DOHH2 (cell line): Measurements from ENCODE around the gene RNF2.
A peak's percentile ranks its signal among the peaks of the same experiment; 100 is the strongest.

ENCODE experiments used
- H3F3A ChIP-seq: fragments of 200-600 bp; sonication (generic), shearing (Covaris generic); 2 replicates; pipeline ENCODE4 v1.6.0; 2016; ENCODE audit warnings: antibody characterized with exemption, mild to moderate bottlenecking; ENCODE audit not compliant: control insufficient read depth, insufficient read depth
- H3K27ac ChIP-seq: fragments of 200-600 bp; sonication (generic); 2 replicates; pipeline ENCODE4 v1.5.1; 2014; ENCODE audit warnings: low read depth, mild to moderate bottlenecking, low read length, moderate library complexity
- H3K27me3 ChIP-seq: fragments of 200-600 bp; sonication (generic); 2 replicates; pipeline ENCODE4 v1.6.1; 2014; ENCODE audit warnings: mild to moderate bottlenecking, low read length, mixed read lengths; ENCODE audit not compliant: control insufficient read depth
- H3K36me3 ChIP-seq: fragments of 200-600 bp; sonication (generic); 2 replicates; pipeline ENCODE4 v1.6.1; 2014; ENCODE audit warnings: mild to moderate bottlenecking, low read length, moderate library complexity, mixed read lengths; ENCODE audit not compliant: control insufficient read depth
- H3K4me1 ChIP-seq: fragments of 200-600 bp; sonication (generic); 2 replicates; pipeline ENCODE4 v1.6.1; 2014; ENCODE audit warnings: mild to moderate bottlenecking, low read length, mixed read lengths; ENCODE audit not compliant: control insufficient read depth
- H3K4me2 ChIP-seq: fragments of 200-600 bp; sonication (generic); 2 replicates; pipeline ENCODE4 v1.6.0; 2014; ENCODE audit warnings: mild to moderate bottlenecking, low read length, moderate library complexity
- H3K4me3 ChIP-seq: fragments of 200-600 bp; sonication (generic); 2 replicates; pipeline ENCODE4 v1.5.1; 2014; ENCODE audit warnings: mild to moderate bottlenecking, low read length, mixed read lengths
- H3K79me2 ChIP-seq: fragments of 200-600 bp; sonication (generic); 2 replicates; pipeline ENCODE4 v1.6.1; 2014; ENCODE audit warnings: mild to moderate bottlenecking, low read length, mixed read lengths; ENCODE audit not compliant: control insufficient read depth
- H3K9me2 ChIP-seq: fragments of 200-600 bp; sonication (generic); replicated peaks from 2 replicates; pipeline ENCODE4 v1.6.1; 2014; ENCODE audit warnings: mild to moderate bottlenecking, low read length, mixed read lengths; ENCODE audit not compliant: control insufficient read depth
- H3K9me3 ChIP-seq: fragments of 200-600 bp; sonication (generic); 2 replicates; pipeline ENCODE4 v1.6.1; 2014; ENCODE audit warnings: antibody characterized with exemption, low read length, mixed read lengths; ENCODE audit not compliant: control insufficient read depth, insufficient read depth
- H4K20me1 ChIP-seq: fragments of 200-600 bp; sonication (generic); 2 replicates; pipeline ENCODE4 v1.6.0; 2014; ENCODE audit warnings: low read depth, mild to moderate bottlenecking, antibody characterized with exemption, low read length, moderate library complexity; ENCODE audit not compliant: control insufficient read depth, insufficient read depth
- EZH2phosphoT487 ChIP-seq: fragments of 200-600 bp; sonication (generic); IDR thresholded peaks from 2 replicates; pipeline ENCODE4 v1.6.1; 2017; ENCODE audit warnings: borderline replicate concordance, mild to moderate bottlenecking, antibody characterized with exemption, low read length, moderate library complexity, mixed read lengths
- TF ChIP-seq, protein P1 (sequence below): fragments of 200-600 bp; sonication (generic); IDR thresholded peaks from one replicate; pipeline ENCODE4 v1.5.1; 2014; ENCODE audit warnings: antibody characterized with exemption, mild to moderate bottlenecking, low read depth, low read length; ENCODE audit not compliant: poor library complexity, severe bottlenecking

The RNF2 gene

DNA sequence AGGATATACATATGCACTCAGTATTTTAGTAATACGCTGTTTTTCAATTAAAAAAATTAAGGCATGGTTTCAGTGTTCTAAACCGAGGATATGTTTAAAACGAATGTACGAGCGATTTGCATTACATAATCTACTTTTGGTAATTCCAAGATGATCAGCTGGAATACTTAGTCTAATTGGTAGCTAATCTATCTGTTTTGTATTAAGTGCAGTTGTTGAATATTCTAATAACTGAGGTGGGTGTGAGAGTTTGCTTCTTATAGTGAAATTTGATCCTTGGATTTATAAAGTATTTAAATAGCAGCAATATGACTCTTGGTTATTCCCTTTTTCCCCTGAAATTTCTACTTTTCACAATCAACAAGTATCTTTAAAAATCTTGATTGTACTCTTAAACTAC lies 1.3 kb downstream of the RNF2 start:
- peaks cover 15% of the 10 kb centered on the region for H3K4me1 ChIP-seq
- peak overlapping the region; percentile 70 for H3K4me2 ChIP-seq
- H4K20me1 ChIP-seq, result peaks cover 15% of the 10 kb centered on the region; the same call in 1 of the 2 replicates
- H3K27ac ChIP-seq, result no peak overlapping the region
- peaks cover 59% of the 10 kb centered on the region for H3K79me2 ChIP-seq
- H3K9me3 ChIP-seq, result no peaks in the 10 kb centered on the region
- peaks cover 2% of the 10 kb centered on the region; the same call in 1 of the 2 replicates for H3K36me3 ChIP-seq
- no peaks in the 10 kb centered on the region for H3K9me2 ChIP-seq
- H3K27me3 ChIP-seq, result no peaks in the 10 kb centered on the region
- TF ChIP-seq, protein P1, sequence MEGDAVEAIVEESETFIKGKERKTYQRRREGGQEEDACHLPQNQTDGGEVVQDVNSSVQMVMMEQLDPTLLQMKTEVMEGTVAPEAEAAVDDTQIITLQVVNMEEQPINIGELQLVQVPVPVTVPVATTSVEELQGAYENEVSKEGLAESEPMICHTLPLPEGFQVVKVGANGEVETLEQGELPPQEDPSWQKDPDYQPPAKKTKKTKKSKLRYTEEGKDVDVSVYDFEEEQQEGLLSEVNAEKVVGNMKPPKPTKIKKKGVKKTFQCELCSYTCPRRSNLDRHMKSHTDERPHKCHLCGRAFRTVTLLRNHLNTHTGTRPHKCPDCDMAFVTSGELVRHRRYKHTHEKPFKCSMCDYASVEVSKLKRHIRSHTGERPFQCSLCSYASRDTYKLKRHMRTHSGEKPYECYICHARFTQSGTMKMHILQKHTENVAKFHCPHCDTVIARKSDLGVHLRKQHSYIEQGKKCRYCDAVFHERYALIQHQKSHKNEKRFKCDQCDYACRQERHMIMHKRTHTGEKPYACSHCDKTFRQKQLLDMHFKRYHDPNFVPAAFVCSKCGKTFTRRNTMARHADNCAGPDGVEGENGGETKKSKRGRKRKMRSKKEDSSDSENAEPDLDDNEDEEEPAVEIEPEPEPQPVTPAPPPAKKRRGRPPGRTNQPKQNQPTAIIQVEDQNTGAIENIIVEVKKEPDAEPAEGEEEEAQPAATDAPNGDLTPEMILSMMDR, result no peak
- TF ChIP-seq EZH2phosphoT487, result no peak
- peaks cover 12% of the 10 kb centered on the region for H3F3A ChIP-seq
- H3K4me3 ChIP-seq, result peak overlapping the region; percentile 93

DNA sequence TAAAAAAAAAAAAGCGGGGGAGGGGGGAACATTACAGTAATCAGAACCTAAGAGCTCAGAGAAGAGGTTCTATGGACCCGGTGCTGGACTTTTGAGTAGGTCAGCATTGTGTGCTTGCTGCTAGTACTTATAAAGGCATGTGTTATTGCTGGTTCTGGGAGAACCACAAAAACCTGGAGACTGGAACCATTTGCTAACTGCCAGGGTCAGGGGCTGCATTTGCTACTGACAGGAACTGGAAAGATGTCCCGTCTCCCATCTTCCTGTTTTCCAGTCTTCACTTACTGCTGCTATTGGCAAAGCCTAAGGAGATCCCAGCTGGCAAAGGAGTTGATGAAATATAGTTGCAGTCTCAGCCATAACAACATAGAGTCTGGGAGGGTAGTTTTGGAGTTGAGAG lies 4.3 kb downstream of the RNF2 start:
- H3F3A ChIP-seq, result peaks cover 3% of the 10 kb centered on the region
- H3K4me1 ChIP-seq, result peaks cover 15% of the 10 kb centered on the region
- H3K9me3 ChIP-seq, result no peaks in the 10 kb centered on the region
- H3K9me2 ChIP-seq, result no peaks in the 10 kb centered on the region
- TF ChIP-seq, protein P1, result no peak
- TF ChIP-seq EZH2phosphoT487, result no peak
- peaks cover 15% of the 10 kb centered on the region; the same call in 1 of the 2 replicates for H4K20me1 ChIP-seq
- no peak overlapping the region for H3K4me3 ChIP-seq
- H3K79me2 ChIP-seq, result peaks cover 86% of the 10 kb centered on the region
- peaks cover 2% of the 10 kb centered on the region; the same call in 1 of the 2 replicates for H3K36me3 ChIP-seq
- no peak overlapping the region for H3K4me2 ChIP-seq
- H3K27me3 ChIP-seq, result no peaks in the 10 kb centered on the region
- H3K27ac ChIP-seq, result no peak overlapping the region

DNA sequence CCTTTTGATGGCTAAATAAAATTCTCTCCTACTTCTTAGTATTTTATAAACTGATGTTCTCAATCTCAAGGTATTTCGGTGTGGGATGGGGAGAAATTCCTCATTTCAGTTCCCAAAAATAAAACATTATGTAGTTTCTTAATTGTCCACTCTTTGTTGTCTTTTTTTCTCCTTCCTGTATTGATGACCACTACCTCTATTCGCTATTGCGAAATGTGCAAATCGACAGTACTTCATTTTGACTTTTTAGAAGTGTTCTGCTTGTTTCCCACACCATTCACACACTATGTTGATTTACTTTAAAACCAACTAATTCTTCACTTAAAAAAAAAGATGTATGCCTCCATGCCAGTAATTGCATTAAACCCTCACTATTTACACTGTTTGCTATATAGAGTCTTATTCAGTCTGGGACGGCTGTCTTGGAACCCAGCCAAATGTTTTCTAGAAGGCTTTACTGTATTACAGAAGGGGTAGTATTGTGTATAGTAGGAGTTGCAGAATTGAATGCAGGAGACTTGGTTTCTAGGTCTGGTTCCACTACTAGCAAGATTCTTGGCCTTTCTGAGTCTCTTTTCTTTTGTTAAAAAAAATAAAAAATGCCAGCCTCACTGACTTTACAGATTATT lies 5.6 kb downstream of the RNF2 start:
- Histone ChIP-seq H3K9me3 (no peaks in the 10 kb centered on the region), H3K27me3 (no peaks in the 10 kb centered on the region), H3K4me2 (no peak overlapping the region), H3F3A (no peaks in the 10 kb centered on the region), H3K9me2 (no peaks in the 10 kb centered on the region), H3K4me3 (no peak overlapping the region), H3K79me2 (peaks cover 97% of the 10 kb centered on the region), H3K27ac (no peak overlapping the region), H4K20me1 (peaks cover 15% of the 10 kb centered on the region; the same call in 1 of the 2 replicates), H3K36me3 (peaks cover under 1% of the 10 kb centered on the region; the same call in 1 of the 2 replicates), H3K4me1 (peaks cover 11% of the 10 kb centered on the region)
- TF ChIP-seq, protein P1, result no peak
